Measurements from ENCODE around the gene RSPH6A. TPM values are rescaled to one million over a fixed set of nuclear protein-coding genes. Genes with fewer than 3 reads are reported as not detected.

RSPH6A gene
- total and polyA plus RNA-seq, 2 of the 13 experiments (the other 11 are each of a cell fraction or from before 2014, with no cell fraction given) = 0.07 TPM; not detected in 1

DNA sequence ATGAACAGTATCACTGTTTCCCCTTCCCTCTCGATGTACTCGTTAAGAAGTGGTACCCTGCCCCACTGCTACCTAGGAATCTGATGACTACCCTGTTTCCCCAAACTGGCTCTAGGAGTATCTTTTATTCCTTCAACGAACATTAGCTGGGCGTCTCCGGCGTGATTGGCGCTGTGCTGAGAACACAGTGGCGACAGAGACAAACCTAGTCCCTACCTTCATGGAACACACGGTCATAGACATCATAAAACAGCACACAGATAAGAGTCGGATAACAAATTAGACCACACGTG, 47.1 kb upstream of the RSPH6A start (continued):
- TF ChIP-seq SMYD3 (CRISPR knock-in tag; IDR thresholded peaks at IDR 0.05) = no peak
- no peak for TF ChIP-seq KLF9 (CRISPR knock-in tag; IDR thresholded peaks at IDR 0.05; ENCODE audit: low read depth)
- no peak for TF ChIP-seq RFX3 (CRISPR knock-in tag; IDR thresholded peaks at IDR 0.05)

DNA sequence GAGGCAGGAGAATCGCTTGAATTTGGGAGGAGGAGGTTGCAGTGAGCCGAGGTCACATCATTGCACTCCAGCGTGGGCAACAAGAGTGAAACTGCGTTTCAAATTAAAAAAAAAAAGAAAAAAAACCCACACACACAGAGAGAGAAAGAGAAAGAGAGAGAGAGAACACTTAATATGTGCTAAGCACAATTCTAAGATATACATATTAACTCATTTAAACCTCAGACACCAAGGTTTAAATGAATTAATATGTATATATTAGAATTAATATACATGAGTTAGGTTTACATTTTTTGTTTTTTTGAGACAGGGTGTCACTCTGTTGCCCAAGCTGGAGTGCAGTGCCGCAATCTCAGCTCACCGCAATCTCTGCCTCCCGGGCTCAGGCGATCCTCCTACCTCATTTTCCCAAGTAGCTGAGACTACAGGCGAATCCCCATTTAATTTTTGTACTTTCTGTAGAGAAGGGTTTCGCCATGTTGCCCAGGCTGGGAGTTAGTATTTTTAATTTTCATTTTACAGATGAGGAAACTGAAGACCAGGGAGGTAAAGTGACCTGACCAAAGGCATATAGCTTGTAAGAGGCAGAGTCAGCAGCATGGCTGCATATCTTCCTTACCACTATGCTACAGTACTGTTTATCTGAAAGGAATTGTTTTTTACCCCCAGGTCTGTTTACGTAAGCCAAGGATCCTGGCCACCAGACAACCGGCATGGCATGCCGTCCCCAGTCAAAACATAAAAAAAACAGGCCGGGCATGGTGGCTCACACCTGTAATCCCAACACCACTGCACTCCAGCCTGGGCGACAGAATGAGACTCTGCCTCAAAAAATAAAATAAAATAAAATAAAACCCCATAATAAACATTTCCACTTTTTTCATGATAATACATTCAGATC, 45.5 kb upstream of the RSPH6A start:
- H3K9ac ChIP-seq (ENCODE audit: insufficient read depth, low read depth, low read length) = no peak overlapping the region
- 0 out of 2 replicates have a peak overlapping the region, but pooled peaks have one; percentile 12 for H3K4me2 ChIP-seq (ENCODE audit: low read depth, low read length)
- no peaks in the 10 kb centered on the region for H3K9me3 ChIP-seq (ENCODE audit: low read length)
- in situ Hi-C loops (cut with HindIII; ENCODE audit: extremely low pct_ligation_motif_present, low pct_unique_long_range_greater_than_20kb) (no loop called here), intact Hi-C loops (cut with micrococcal nuclease; ENCODE audit: unreplicated experiment) (no loop called here)
- H3K27me3 ChIP-seq (ENCODE audit: control insufficient read depth in 1 of 2, insufficient read depth in 2 of 2, low read length in 2 of 2) = no peaks in the 10 kb centered on the region; a peak in 1 of 5 replicates
- peaks cover 17% of the 10 kb centered on the region for H3K4me1 ChIP-seq (ENCODE audit: insufficient read depth, low read length)
- no peak overlapping the region for H3K4me3 ChIP-seq (replicated peaks in 1 of 3; ENCODE audit: insufficient read depth in 1 of 3, low read depth in 2 of 3, low read length in 3 of 3)
- TF ChIP-seq ZNF569 (CRISPR knock-in tag; IDR thresholded peaks at IDR 0.05; ENCODE audit: borderline replicate concordance) (no peak), PITX1 (CRISPR knock-in tag; IDR thresholded peaks at IDR 0.05) (no peak), NCOR1 (IDR thresholded peaks at IDR 0.05; ENCODE audit: borderline replicate concordance, low read length) (no peak), GATAD2A (CRISPR knock-in tag; IDR thresholded peaks at IDR 0.05) (no peak), YY1 (IDR thresholded peaks at IDR 0.05; ENCODE audit: insufficient read depth, insufficient replicate concordance, low read depth, low read length) (no peak), ZNF530 (CRISPR knock-in tag; IDR thresholded peaks at IDR 0.05; ENCODE audit: low read depth) (no peak), LCORL (IDR thresholded peaks at IDR 0.05) (no peak), LCORL (CRISPR knock-in tag; IDR thresholded peaks at IDR 0.05) (no peak), ZNF329 (CRISPR knock-in tag; IDR thresholded peaks at IDR 0.05; ENCODE audit: low read depth) (no peak), ATF4 (CRISPR knock-in tag; IDR thresholded peaks at IDR 0.05) (no peak), RXRA (CRISPR knock-in tag; IDR thresholded peaks at IDR 0.05) (no peak), SKI (IDR thresholded peaks at IDR 0.05; ENCODE audit: partially characterized antibody) (no peak), ZNF660 (CRISPR knock-in tag; IDR thresholded peaks at IDR 0.05; ENCODE audit: borderline replicate concordance, low read depth) (no peak), TOPORS (CRISPR knock-in tag; IDR thresholded peaks at IDR 0.05) (no peak), ZNF546 (CRISPR knock-in tag; conservative IDR thresholded peaks at IDR 0.05) (no peak)
- TF ChIP-seq, protein P1, sequence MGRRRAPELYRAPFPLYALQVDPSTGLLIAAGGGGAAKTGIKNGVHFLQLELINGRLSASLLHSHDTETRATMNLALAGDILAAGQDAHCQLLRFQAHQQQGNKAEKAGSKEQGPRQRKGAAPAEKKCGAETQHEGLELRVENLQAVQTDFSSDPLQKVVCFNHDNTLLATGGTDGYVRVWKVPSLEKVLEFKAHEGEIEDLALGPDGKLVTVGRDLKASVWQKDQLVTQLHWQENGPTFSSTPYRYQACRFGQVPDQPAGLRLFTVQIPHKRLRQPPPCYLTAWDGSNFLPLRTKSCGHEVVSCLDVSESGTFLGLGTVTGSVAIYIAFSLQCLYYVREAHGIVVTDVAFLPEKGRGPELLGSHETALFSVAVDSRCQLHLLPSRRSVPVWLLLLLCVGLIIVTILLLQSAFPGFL (CRISPR knock-in tag; IDR thresholded peaks at IDR 0.05) = no peak
- DNase-seq (ENCODE audit: low spot score) (no peak), FAIRE-seq (no peak), ATAC-seq (no peak)
- H2AFZ ChIP-seq (ENCODE audit: low read length) = no peak overlapping the region
- no TSS peak for BruUV-seq (replicated peaks)
- peaks cover 6 to 15% of the 10 kb centered on the region in 2 experiments; a peak in 3 of 5 replicates for H3K36me3 ChIP-seq (replicated peaks in 1 of 2; ENCODE audit: control insufficient read depth in 1 of 2, insufficient read depth in 2 of 2, low read length in 2 of 2)
- 90% methylated on average over 15 of the region's 15 CpGs for WGBS (ENCODE audit: low lambda C conversion rate)
- peaks cover 48% of the 10 kb centered on the region for H3K79me2 ChIP-seq (ENCODE audit: insufficient read depth, low read length)
- H3K27ac ChIP-seq (ENCODE audit: extremely low read length, insufficient read depth, low read length) = no peak overlapping the region
- no peaks in the 10 kb centered on the region for H4K20me1 ChIP-seq (ENCODE audit: insufficient read depth, low read length)
- CTCF ChIA-PET (ENCODE audit: low intra/inter-chr PET ratio, low total read pairs) = no interaction called here
- POLR2A ChIA-PET = interaction anchor here (0.6 to 1.4 kb wide), 4 partner anchors 9 to 151 kb away, joined by 3 to 6 read pairs (median 4); no protein-coding TSS in a partner anchor

All from HepG2 (cell line).